ENCODE measurements around the gene BBOX1. TPM values are rescaled to one million over a fixed set of nuclear protein-coding genes. Genes with fewer than 3 reads are reported as not detected.

The BBOX1 gene
- total RNA-seq, 4 donors from 2014 or later = 28.6 to 51.0 (median 44.7) TPM

DNA sequence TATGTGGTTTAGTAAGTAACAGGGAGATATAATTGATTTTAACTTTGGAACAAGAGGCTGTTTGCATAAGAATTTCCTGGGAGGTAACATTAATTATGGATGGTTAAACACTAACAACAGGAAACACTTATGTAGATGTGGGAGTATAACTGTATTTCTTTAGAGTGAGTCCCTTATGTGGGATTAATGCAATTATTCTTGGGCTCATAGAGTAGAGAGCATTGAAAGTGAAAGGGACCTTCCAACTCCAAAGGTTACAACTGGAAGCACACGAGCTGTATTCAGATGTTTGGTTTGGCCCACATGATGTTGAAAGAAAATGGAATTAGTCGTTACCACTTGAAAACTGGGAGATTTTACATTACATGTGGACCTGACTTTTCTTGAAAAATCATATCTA is 53.5 kb downstream of the BBOX1 start:
- 54% methylated on average over 2 of the region's 2 CpGs for WGBS
- H3K27ac ChIP-seq = no peak overlapping the region
- H3K9me3 ChIP-seq = no peaks in the 10 kb centered on the region
- no peaks in the 10 kb centered on the region for H3K27me3 ChIP-seq
- TF ChIP-seq POLR2A (IDR thresholded peaks at IDR 0.05) (no peak), EP300 (IDR thresholded peaks at IDR 0.05) (no peak), POLR2AphosphoS5 (IDR thresholded peaks at IDR 0.05) (no peak)
- TF ChIP-seq, protein P1, sequence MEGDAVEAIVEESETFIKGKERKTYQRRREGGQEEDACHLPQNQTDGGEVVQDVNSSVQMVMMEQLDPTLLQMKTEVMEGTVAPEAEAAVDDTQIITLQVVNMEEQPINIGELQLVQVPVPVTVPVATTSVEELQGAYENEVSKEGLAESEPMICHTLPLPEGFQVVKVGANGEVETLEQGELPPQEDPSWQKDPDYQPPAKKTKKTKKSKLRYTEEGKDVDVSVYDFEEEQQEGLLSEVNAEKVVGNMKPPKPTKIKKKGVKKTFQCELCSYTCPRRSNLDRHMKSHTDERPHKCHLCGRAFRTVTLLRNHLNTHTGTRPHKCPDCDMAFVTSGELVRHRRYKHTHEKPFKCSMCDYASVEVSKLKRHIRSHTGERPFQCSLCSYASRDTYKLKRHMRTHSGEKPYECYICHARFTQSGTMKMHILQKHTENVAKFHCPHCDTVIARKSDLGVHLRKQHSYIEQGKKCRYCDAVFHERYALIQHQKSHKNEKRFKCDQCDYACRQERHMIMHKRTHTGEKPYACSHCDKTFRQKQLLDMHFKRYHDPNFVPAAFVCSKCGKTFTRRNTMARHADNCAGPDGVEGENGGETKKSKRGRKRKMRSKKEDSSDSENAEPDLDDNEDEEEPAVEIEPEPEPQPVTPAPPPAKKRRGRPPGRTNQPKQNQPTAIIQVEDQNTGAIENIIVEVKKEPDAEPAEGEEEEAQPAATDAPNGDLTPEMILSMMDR (IDR thresholded peaks at IDR 0.05) = no peak
- peaks cover 8% of the 10 kb centered on the region for H3K4me1 ChIP-seq
- H3K4me3 ChIP-seq = no peak overlapping the region
- no peak for DNase-seq (ENCODE audit: low spot score in 2 of 2)
- no peaks in the 10 kb centered on the region for H3K36me3 ChIP-seq

GRCh38 chr11:27095059-27095458 is 54.4 kb downstream of the BBOX1 start:
- Histone ChIP-seq H3K4me3 (no peak overlapping the region), H3K27me3 (no peaks in the 10 kb centered on the region), H3K9me3 (no peaks in the 10 kb centered on the region), H3K36me3 (no peaks in the 10 kb centered on the region), H3K4me1 (peaks cover 3% of the 10 kb centered on the region), H3K27ac (no peak overlapping the region)
- 45% methylated on average over 2 of the region's 2 CpGs for WGBS
- no peak for TF ChIP-seq POLR2A (IDR thresholded peaks at IDR 0.05)
- TF ChIP-seq, protein P1 (IDR thresholded peaks at IDR 0.05) = no peak
- TF ChIP-seq POLR2AphosphoS5 (IDR thresholded peaks at IDR 0.05) = no peak
- TF ChIP-seq EP300 (IDR thresholded peaks at IDR 0.05) = no peak
- DNase-seq (ENCODE audit: low spot score in 2 of 2) = no peak

GRCh38 chr11:27095887-27096286 is 55.3 kb downstream of the BBOX1 start:
- Histone ChIP-seq H3K36me3 (no peaks in the 10 kb centered on the region), H3K9me3 (no peaks in the 10 kb centered on the region), H3K27ac (no peak overlapping the region), H3K4me1 (peaks cover 3% of the 10 kb centered on the region), H3K27me3 (no peaks in the 10 kb centered on the region), H3K4me3 (no peak overlapping the region)
- DNase-seq (ENCODE audit: low spot score in 2 of 2) = no peak
- 47% methylated on average over 1 of the region's 1 CpG for WGBS
- TF ChIP-seq EP300 (IDR thresholded peaks at IDR 0.05) = no peak

DNA sequence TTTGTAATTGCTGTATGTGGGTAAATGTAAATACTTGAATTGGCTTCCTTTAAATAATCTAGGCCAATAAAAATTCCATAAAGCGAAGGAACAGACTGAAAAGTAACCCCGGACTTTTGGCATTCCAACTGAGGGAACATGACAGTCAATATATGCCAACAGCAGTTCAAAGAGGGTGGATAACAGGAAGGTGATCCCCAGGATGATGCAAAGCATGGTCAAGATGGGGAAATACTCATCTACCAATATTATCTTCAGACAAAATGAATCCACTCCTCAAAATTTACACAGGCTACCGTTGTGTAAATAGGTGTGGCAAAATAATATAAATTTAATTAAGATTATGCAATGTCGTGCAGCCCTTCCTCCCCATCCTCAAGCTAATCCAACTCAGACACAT is 56.9 kb downstream of the BBOX1 start:
- Histone ChIP-seq H3K27ac (no peak overlapping the region), H3K27me3 (no peaks in the 10 kb centered on the region), H3K9me3 (no peaks in the 10 kb centered on the region), H3K36me3 (no peaks in the 10 kb centered on the region), H3K4me3 (no peak overlapping the region), H3K4me1 (no peaks in the 10 kb centered on the region)
- TF ChIP-seq EP300 (IDR thresholded peaks at IDR 0.05) = no peak
- TF ChIP-seq, protein P1 (IDR thresholded peaks at IDR 0.05) = no peak
- TF ChIP-seq POLR2A (IDR thresholded peaks at IDR 0.05) = no peak
- WGBS = 66% methylated on average over 4 of the region's 4 CpGs
- DNase-seq (ENCODE audit: low spot score in 2 of 2) = no peak

- no peak for TF ChIP-seq EP300 (IDR thresholded peaks at IDR 0.05)
- TF ChIP-seq, protein P1 (IDR thresholded peaks at IDR 0.05) = no peak
- TF ChIP-seq POLR2AphosphoS5 (IDR thresholded peaks at IDR 0.05) = no peak
- TF ChIP-seq POLR2A (IDR thresholded peaks at IDR 0.05) = no peak
- no peak for DNase-seq (ENCODE audit: low spot score in 2 of 2)
- no peak overlapping the region for H3K4me3 ChIP-seq
- H3K27me3 ChIP-seq = no peaks in the 10 kb centered on the region
- no peaks in the 10 kb centered on the region for H3K9me3 ChIP-seq
- H3K36me3 ChIP-seq = no peaks in the 10 kb centered on the region
- no peak overlapping the region for H3K27ac ChIP-seq
- no peaks in the 10 kb centered on the region for H3K4me1 ChIP-seq
Measured at GRCh38 chr11:27100534-27100933, 59.9 kb downstream of the BBOX1 start.

DNA sequence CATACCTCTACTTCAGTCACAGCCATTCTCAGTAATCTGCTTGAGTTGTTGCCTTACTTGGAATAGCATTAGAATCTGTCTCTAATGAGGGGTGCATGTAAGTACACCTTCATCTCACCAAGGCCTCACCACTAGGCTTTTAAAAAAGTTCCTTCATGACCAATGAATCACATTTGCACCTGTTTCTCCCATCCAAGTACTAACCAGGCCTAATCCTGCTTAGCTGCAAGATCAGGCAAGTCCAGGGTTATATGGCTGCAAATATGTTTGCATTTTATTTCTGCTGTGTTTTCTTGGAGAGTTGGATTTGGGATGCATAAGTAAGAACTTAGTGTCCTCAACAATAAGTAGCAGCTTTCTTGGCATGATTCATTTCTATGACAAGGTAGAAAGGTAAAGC is 66.9 kb downstream of the BBOX1 start:
- TF ChIP-seq POLR2A (IDR thresholded peaks at IDR 0.05) (no peak), POLR2AphosphoS5 (IDR thresholded peaks at IDR 0.05) (no peak), EP300 (IDR thresholded peaks at IDR 0.05) (no peak)
- TF ChIP-seq, protein P1 (IDR thresholded peaks at IDR 0.05) = no peak
- Histone ChIP-seq H3K4me1 (no peaks in the 10 kb centered on the region), H3K4me3 (no peak overlapping the region), H3K36me3 (no peaks in the 10 kb centered on the region), H3K27me3 (no peaks in the 10 kb centered on the region), H3K9me3 (no peaks in the 10 kb centered on the region), H3K27ac (no peak overlapping the region)
- no peak for DNase-seq (ENCODE audit: low spot score in 2 of 2)

All from suprapubic skin (tissue), 4 donors.